WTC11 (cell line): Measurements from ENCODE around the gene TBX5. TPM values are rescaled to one million over a fixed set of nuclear protein-coding genes. Genes with fewer than 3 reads are reported as not detected.

Source experiments
- ATAC-seq: fragments of 200-7000 bp; cut with Tn5 transposase; 2 replicates; pipeline ENCODE4 v1.10.0; 2021; ENCODE audit warnings: mild to moderate bottlenecking, moderate library complexity
- CTCF ChIA-PET: fragments of 300-600 bp; sonication (Branson Sonifier 250); formaldehyde crosslinking; loops from one replicate; lab custom pipeline; 2021; ENCODE audit warnings: antibody characterized with exemption; lab: Charles Lee
- POLR2A ChIA-PET: fragments of 350-600 bp; sonication (Branson Sonifier 250); formaldehyde crosslinking; loops from one replicate; lab custom pipeline; 2021; ENCODE audit warnings: antibody characterized with exemption; lab: Charles Lee
- DNase-seq: peaks from one replicate; pipeline ENCODE4 v3.0.0; 2021; ENCODE audit warnings: low spot score
- H3K27ac Mint-ChIP-seq: 2 replicates; pipeline ENCODE4 v1.8.0; 2021; ENCODE audit warnings: mixed read lengths
- H3K27me3 Mint-ChIP-seq: 2 replicates; pipeline ENCODE4 v1.8.0; 2021; ENCODE audit warnings: low read depth, mild to moderate bottlenecking, moderate library complexity, mixed read lengths
- H3K36me3 Mint-ChIP-seq: 2 replicates; pipeline ENCODE4 v1.8.0; 2021; ENCODE audit warnings: mixed read lengths
- H3K4me1 Mint-ChIP-seq: 2 replicates; pipeline ENCODE4 v1.8.0; 2022; ENCODE audit warnings: mixed read lengths
- H3K4me3 Mint-ChIP-seq: 2 replicates; pipeline ENCODE4 v1.8.0; 2021; ENCODE audit warnings: mild to moderate bottlenecking, moderate library complexity, mixed read lengths
- H3K9me3 Mint-ChIP-seq: 2 replicates; pipeline ENCODE4 v1.8.0; 2021; ENCODE audit warnings: mixed read lengths
- ATF3 ChIP-seq: sonication (generic); formaldehyde crosslinking; conservative IDR thresholded peaks from 2 replicates; pipeline ENCODE4 v1.8.1; 2022; ENCODE audit warnings: mild to moderate bottlenecking, missing genetic modification reagents
- ATF6 ChIP-seq: sonication (generic); formaldehyde crosslinking; IDR thresholded peaks from 2 replicates; pipeline ENCODE4 v1.8.1; 2023; ENCODE audit warnings: mild to moderate bottlenecking, missing genetic modification reagents
- CREM ChIP-seq: sonication (generic); formaldehyde crosslinking; IDR thresholded peaks from 2 replicates; pipeline ENCODE4 v1.8.1; 2022; ENCODE audit warnings: mild to moderate bottlenecking, missing genetic modification reagents, moderate library complexity
- E2F5 ChIP-seq: sonication (generic); formaldehyde crosslinking; IDR thresholded peaks from 2 replicates; pipeline ENCODE4 v1.8.1; 2022; ENCODE audit warnings: mild to moderate bottlenecking, moderate library complexity, missing genetic modification reagents
- ELF4 ChIP-seq: sonication (generic); formaldehyde crosslinking; IDR thresholded peaks from 2 replicates; pipeline ENCODE4 v1.8.1; 2022; ENCODE audit warnings: low read depth, mild to moderate bottlenecking, moderate library complexity, missing genetic modification reagents
- FOXK1 ChIP-seq: sonication (generic); formaldehyde crosslinking; IDR thresholded peaks from 2 replicates; pipeline ENCODE4 v1.8.0; 2022; ENCODE audit warnings: mild to moderate bottlenecking, moderate library complexity, missing genetic modification reagents
- HMGXB4 ChIP-seq: sonication (generic); formaldehyde crosslinking; IDR thresholded peaks from 2 replicates; pipeline ENCODE4 v1.8.1; 2023; ENCODE audit warnings: mild to moderate bottlenecking, moderate library complexity, missing genetic modification reagents
- MYBL2 ChIP-seq: sonication (generic); formaldehyde crosslinking; IDR thresholded peaks from 2 replicates; pipeline ENCODE4 v1.8.1; 2023; ENCODE audit warnings: mild to moderate bottlenecking, moderate library complexity, missing genetic modification reagents
- NFE2L1 ChIP-seq: sonication (generic); formaldehyde crosslinking; IDR thresholded peaks from 2 replicates; pipeline ENCODE4 v1.8.1; 2023; ENCODE audit warnings: missing genetic modification reagents
- TEAD4 ChIP-seq: sonication (generic); formaldehyde crosslinking; IDR thresholded peaks from 2 replicates; pipeline ENCODE4 v1.8.0; 2022; ENCODE audit warnings: mild to moderate bottlenecking, missing genetic modification reagents
- ZNF138 ChIP-seq: sonication (generic); formaldehyde crosslinking; conservative IDR thresholded peaks from 2 replicates; pipeline ENCODE4 v1.8.1; 2022; ENCODE audit warnings: mild to moderate bottlenecking, moderate library complexity, missing genetic modification reagents
- ZNF263 ChIP-seq: sonication (generic); formaldehyde crosslinking; IDR thresholded peaks from 2 replicates; pipeline ENCODE4 v1.8.1; 2022; ENCODE audit warnings: low read depth, mild to moderate bottlenecking, moderate library complexity, missing genetic modification reagents
- ZSCAN18 ChIP-seq: fragments of 250-450 bp; sonication (Bioruptor Pico); IDR thresholded peaks from 2 replicates; pipeline ENCODE4 v2.1.2; 2022; ENCODE audit warnings: mild to moderate bottlenecking, moderate library complexity
- total RNA-seq: library from RNA; stranded (reverse); gene quantifications from 3 replicates; pipeline ENCODE4 v1.2.3, GENCODE V29; 2021

Gene TBX5
- total RNA-seq, 1 experiment from 2014 or later = 0.33 TPM

GRCh38 chr12:114447274-114447716 is 41.4 kb upstream of the TBX5 start:
- POLR2A ChIA-PET = no interaction called here
- Mint-ChIP-seq H3K36me3 (no peaks in the 10 kb centered on the region), H3K4me1 (peaks cover 54% of the 10 kb centered on the region), H3K9me3 (no peaks in the 10 kb centered on the region), H3K4me3 (peak overlapping the region; percentile 41; the same call in 1 of the 2 replicates), H3K27ac (no peak overlapping the region)
- DNase-seq = peak; percentile 50
- TF ChIP-seq ATF3 (CRISPR knock-in tag) = no peak
- no peak for TF ChIP-seq TEAD4
- TF ChIP-seq ATF6 (CRISPR knock-in tag) = no peak
- TF ChIP-seq, all 79 proteins: peak for 0
- CTCF ChIA-PET = no interaction called here
- peak; percentile 25 for ATAC-seq
- H3K27me3 Mint-ChIP-seq = peaks cover 100% of the 10 kb centered on the region

- H3K36me3 Mint-ChIP-seq = no peaks in the 10 kb centered on the region
- POLR2A ChIA-PET = interaction anchor here (0.6 kb wide), 1 partner anchor 325 kb away, joined by 4 read pairs; no protein-coding TSS in a partner anchor
- TF ChIP-seq E2F5 (CRISPR knock-in tag) (no peak), NFE2L1 (no peak), ELF4 (no peak), FOXK1 (CRISPR knock-in tag) (no peak), HMGXB4 (no peak), MYBL2 (CRISPR knock-in tag) (no peak), ZNF263 (CRISPR knock-in tag) (no peak), CREM (no peak), ZSCAN18 (CRISPR knock-in tag) (no peak), ZNF138 (CRISPR knock-in tag) (no peak)
- TF ChIP-seq, all 79 proteins: peak for 0
- peaks cover 100% of the 10 kb centered on the region for H3K27me3 Mint-ChIP-seq
- H3K4me1 Mint-ChIP-seq = peaks cover 53% of the 10 kb centered on the region
- H3K4me3 Mint-ChIP-seq = no peak overlapping the region
- no peak overlapping the region for H3K27ac Mint-ChIP-seq
- H3K9me3 Mint-ChIP-seq = no peaks in the 10 kb centered on the region
- CTCF ChIA-PET = interaction anchor here (1.0 kb wide), 1 partner anchor 36 kb away, joined by 3 read pairs; no protein-coding TSS in a partner anchor
- DNase-seq = no peak
- no peak for ATAC-seq
Measured at GRCh38 chr12:114445401-114446323, 39.7 kb upstream of the TBX5 start.
